HG03095 (cell line): ENCODE measurements around the gene RASA3.
"Not testable (repeated sequence)": the region's sequence is repeated elsewhere in the genome, so short reads cannot be mapped to it uniquely, and the experiment has no call there.

Experiments
- ATAC-seq: cut with Tn5 transposase; IDR thresholded peaks from one replicate; pipeline ENCODE4 v1.9.1; 2021; ENCODE audit warnings: moderate library complexity; ENCODE audit not compliant: unreplicated experiment

Gene RASA3, protein sequence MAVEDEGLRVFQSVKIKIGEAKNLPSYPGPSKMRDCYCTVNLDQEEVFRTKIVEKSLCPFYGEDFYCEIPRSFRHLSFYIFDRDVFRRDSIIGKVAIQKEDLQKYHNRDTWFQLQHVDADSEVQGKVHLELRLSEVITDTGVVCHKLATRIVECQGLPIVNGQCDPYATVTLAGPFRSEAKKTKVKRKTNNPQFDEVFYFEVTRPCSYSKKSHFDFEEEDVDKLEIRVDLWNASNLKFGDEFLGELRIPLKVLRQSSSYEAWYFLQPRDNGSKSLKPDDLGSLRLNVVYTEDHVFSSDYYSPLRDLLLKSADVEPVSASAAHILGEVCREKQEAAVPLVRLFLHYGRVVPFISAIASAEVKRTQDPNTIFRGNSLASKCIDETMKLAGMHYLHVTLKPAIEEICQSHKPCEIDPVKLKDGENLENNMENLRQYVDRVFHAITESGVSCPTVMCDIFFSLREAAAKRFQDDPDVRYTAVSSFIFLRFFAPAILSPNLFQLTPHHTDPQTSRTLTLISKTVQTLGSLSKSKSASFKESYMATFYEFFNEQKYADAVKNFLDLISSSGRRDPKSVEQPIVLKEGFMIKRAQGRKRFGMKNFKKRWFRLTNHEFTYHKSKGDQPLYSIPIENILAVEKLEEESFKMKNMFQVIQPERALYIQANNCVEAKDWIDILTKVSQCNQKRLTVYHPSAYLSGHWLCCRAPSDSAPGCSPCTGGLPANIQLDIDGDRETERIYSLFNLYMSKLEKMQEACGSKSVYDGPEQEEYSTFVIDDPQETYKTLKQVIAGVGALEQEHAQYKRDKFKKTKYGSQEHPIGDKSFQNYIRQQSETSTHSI

DNA sequence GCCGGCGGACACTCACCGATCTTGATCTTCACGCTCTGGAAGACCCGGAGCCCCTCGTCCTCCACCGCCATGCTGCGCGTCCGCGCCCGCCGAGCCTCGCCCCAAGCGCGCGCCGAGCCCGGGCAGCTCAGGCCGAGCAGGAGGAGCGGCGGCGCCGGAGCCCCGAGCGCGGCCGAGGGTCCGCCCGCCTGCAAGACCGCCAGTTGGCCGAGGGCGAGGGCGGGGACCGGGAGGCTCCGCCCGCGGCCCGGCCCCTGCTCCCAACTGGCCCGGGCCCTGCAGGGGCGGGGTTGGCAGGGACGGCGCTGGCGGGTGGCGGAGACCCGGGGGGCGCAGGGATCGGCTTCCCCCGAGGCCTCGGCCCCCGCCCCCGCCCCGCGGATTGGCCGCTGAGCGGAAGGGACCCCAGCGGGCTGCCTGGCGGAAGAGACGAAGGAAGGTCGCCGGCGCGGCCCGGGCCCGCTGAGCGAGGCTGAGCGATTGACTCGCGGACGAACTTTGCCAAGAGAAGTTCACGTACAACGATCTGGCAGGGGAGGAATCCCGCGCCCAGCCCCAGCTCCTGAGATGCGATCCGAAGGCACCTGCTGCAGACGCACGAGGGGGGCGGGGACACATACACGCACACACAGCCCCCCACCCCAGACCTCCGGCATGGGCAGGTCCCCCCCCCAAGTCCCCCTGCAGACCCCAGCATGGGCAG, at the start of gene RASA3:
RASA3 (minus strand) TSS at position 205 of the 703 bp plus-strand sequence; CDS start at position 71, 134 bp downstream.
- peak; percentile 62 for ATAC-seq

DNA sequence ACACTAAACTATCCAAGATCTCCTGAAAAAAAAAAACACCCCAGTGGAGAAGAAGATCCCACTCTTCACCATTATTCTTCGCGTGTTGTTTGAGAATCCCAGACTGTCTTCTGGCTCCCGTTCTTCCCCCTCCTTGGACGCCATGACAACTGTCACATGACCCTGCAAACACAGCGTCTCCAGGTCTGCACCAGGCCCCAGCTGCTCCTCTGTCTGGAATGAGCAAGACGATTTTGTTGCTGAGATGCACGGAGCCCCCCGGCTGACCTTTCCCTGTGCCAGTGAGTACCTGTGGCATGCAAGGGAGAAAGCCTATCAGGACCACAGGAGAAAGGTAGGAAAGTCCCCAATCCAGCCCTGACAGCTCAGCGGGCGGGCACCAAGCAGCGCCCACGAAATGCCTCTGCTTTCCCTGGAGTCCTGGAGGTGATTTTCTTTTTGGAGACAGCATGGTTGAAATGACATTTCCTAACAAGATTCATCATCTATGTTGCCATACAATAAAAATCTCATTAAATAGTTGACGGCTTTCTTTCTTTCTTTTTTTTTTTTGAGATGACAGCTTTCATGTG, 46.8 kb upstream of the RASA3 start, which contains the start of gene CFAP97D2:
CFAP97D2 (plus strand) TSS at position 171 of the 572 bp plus-strand sequence; CDS start at position 245, 74 bp downstream.
- no peak for ATAC-seq

DNA sequence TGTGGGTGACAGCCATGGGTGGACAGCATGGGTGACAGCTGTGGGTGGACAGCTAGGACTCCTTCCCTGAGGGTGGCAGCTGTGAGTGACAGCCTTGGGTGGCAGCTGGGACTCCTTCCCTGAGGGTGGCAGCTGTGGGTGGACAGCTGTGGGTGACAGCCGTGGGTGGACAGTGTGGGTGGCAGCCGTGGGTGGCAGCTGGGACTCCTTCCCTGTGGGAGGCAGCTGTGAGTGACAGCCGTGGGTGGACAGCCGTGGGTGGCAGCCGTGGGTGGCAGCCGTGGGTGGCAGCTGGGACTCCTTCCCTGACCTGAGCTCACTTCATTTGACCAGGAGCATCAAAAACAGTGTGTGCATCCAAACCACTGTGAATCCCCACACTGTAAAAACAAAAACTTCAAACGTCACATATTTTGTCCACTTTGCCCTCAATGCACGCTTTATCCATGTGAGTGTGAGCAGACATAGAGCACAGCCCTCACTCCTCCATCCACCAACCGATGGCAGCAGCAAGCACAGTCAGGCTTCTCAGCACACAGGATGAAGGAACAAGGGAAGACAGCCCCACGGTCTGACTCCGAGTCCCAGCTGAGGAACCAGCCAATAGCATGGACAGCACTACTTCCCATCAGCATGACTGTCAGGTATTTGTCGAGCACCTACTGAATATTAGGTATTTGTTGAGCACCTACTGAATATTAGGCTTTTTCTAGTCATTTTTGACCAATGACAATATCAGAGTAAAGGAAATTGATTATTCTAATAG, 45.0 kb upstream of the RASA3 start:
- ATAC-seq: no peak

DNA sequence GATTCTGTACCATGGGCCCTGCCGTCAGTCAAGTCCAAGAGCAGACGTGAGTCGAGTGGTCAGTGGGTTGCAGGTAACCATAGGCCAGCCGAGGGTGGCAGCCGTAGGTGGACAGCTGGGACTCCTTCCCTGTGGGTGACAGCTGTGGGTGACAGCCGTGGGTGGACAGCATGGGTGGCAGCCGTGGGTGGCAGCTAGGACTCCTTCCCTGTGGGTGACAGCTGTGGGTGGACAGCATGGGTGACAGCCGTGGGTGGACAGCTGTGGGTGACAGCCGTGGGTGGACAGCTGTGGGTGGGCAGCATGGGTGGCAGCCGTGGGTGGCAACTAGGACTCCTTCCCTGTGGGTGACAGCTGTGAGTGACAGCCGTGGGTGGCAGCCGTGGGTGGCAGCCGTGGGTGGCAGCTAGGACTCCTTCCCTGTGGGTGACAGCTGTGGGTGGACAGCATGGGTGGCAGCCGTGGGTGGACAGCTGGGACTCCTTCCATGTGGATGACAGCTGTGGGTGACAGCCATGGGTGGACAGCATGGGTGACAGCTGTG, 44.0 kb upstream of the RASA3 start:
- not testable (repeated sequence) for ATAC-seq

DNA sequence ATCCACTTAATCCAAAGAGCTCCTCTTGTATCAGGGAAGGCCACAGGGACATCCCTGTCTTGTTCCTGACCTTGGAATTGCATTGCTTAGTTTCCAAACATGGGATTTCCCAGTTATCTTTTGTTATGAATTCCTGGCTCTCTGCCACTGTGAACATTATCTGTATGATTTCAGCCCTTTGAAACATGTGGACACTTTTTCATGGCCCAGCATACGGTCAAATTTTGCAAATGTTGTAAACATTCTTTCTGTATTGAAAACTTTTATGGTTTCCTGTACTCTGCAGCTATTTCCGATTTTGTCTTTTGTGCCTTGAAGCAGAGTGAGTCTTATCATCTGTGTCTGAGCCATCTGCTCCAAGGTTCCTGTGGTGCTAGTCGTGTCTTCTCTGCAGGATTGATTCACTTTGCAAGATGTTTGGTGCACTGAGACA, 42.1 kb upstream of the RASA3 start:
- ATAC-seq: no peak

DNA sequence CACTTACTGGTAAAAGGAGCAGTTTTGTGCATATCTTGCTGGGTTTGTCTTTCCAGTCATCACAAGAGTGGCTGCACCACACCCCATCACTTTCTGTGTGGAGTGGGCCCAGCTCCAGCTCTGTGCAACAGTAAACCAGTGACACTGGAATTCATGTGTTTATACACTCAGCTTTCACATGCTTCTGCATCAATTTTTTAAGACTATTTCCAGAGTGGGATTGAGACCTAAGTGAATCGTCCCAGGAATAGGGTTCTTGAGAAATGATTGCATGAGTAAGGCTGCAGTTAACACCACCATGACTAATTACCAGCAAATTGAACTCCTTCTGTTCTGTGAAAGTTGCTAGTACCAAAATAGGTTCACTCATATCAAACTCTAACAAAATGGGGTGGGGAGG, 41.3 kb upstream of the RASA3 start:
- ATAC-seq: no peak

DNA sequence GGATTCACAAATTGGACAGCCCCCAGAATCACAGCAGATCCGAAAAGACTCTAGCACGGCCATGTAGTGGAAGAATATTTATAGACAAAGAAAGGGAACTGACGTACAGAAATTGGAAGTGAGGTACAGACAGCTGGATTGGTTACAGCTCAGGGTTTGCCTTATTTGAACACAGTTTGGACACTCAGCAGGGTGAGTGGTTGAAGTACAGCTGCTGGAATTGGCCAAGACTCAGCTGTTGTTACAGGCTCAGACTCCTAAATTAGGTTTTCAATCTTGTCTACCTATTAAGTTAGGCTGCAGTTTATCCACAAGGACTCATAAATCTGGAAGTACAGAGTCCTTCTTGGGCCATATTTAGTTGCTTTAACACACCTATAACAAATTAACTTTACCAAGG, 40.8 kb upstream of the RASA3 start:
- no peak for ATAC-seq

DNA sequence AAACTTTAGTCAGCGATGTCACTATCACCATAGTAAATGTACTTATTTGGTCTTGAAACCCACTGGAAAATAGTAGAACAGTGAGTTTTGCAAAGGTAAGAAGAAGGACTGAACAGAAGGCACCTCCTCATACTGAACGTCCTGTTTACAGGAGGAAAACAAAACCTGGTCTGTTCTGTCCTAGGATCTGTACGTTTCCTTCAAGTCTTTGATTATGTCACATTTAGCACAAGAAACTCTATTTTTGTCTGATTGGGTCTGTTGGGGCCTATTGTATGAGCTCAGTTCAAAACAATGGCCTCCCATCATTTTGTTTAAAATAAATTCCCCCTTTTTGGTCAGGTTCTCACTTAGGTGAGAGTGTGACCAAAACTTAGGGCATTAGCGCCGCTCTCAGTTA, 35.5 kb upstream of the RASA3 start:
- ATAC-seq: no peak

DNA sequence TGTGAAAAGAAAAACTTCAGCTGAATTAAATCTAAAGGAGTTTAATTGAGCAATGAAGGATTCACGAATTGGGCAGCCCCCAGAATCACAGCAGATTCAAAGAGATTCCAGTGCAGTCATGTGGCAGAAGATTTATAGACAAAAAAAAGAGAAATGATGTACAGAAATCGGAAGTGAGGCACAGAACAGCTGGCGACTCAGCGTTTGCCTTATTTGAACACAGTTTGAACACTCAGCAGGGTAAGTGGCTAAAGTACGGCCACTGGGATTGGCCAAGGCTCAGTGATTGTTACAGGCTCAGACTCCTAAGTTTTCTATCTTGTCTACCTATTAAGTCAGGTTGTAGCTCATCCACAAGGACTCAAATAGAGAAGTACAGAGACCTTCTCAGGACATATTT, 35.0 kb upstream of the RASA3 start:
- no peak for ATAC-seq

DNA sequence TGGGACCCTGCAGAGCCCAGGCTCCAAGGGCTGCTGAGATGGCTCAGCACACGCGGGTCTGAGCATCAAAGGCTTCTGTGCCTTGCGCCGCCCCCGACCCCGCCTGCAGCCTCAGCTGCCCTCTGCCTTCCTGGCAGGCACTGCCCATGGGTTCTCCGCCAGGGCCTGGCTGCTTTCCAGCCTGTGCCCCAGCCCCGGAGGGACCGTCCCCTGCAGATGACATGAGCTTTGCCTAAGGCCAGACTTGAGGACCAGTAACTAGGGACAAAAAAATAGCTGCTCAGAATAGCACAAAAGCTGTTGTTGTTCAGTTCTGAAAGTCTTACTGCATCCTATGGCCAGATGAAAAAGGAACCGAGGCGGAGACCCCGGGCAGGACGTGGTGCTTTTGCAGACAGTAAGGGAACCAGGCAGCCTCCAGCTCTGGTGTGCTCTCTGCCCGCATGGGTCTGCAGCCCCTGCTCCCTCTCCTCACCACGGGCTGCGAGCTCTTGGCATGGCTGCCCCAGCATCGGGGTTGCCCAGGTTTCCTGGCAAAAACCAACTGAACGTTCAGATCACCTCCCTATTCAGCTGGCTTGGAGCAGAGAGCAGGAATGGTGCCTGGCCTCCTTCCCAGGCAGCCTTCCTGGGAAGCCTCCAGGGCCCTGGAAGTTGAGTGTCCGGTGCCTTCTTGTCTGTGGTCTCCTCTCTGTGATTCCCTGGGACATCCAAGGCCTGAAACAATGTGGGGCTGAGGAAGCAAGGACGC, 34.1 kb upstream of the RASA3 start:
- ATAC-seq: no peak

DNA sequence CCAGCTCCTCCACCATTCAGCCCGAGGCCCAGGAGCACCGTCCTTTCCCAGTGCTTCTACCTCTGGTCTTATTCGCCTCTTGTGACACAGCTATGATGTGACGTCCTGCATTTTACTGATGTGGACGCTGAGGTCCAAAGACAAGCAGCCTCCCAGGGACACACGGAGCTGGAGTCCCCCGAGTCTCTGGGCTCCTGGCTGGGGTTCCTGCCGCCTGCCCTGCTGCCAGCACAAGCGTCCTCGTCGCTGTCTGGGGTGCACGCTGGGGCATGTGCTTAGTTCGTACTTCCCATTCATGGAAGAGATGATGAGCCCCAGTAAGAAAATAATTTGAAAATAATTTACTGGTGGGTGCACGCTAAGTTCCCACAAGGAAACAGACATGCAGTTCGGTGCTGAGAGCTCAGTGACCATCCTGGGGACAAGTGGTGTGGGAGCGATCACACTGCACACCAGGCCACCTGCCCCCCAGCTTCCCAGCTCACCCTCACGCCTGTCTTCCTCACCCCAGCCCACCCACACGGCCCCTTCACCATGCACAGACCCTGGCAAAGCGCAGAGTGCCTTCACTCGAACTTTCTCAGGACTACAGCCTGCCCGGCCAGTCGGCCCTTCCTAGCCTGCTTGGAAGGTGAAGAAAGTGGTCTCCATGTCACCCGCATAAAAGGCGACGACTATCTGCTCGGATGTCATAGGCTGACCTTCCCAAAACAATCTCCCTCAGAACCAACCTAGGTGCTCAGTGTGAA, 32.4 kb upstream of the RASA3 start:
- no peak for ATAC-seq

DNA sequence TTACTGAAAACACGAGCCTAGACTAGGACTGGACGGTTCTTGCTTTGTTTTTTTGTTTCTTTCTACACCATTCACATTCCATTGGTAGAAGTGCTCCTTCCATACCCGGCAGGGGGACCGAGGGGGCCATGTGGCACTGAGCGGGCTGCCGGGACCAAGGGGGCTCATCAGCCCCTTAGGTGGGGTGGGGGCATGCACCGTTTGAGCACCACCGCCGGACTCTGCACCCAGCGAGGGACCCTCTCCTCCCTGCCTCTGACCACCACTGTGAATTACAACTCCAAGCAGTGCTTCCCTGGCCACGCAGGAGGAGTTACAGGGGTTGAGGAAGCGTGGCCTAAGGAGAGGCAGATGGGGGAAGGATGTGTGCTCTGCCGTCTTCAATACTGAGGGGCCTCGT, 31.6 kb upstream of the RASA3 start:
- no peak for ATAC-seq

DNA sequence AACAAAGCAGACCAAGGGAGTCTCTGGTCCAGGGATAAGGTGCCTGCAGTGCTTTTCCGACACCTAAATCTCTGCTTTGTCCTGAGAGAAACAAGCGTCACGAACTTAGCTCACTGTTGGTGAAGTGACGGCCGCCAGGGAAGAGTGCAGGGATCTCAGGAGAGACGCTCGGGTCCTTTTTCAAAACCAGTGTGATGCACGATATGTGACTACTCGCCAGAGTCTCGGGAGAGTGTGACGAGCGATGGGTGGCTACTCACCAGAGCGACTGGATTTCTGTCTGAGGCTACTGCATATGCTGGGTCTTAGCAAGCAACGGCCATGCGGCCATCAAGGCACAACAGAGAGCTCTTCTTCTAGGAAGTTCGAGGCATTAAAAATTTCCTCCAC, 30.1 kb upstream of the RASA3 start:
- no peak for ATAC-seq

DNA sequence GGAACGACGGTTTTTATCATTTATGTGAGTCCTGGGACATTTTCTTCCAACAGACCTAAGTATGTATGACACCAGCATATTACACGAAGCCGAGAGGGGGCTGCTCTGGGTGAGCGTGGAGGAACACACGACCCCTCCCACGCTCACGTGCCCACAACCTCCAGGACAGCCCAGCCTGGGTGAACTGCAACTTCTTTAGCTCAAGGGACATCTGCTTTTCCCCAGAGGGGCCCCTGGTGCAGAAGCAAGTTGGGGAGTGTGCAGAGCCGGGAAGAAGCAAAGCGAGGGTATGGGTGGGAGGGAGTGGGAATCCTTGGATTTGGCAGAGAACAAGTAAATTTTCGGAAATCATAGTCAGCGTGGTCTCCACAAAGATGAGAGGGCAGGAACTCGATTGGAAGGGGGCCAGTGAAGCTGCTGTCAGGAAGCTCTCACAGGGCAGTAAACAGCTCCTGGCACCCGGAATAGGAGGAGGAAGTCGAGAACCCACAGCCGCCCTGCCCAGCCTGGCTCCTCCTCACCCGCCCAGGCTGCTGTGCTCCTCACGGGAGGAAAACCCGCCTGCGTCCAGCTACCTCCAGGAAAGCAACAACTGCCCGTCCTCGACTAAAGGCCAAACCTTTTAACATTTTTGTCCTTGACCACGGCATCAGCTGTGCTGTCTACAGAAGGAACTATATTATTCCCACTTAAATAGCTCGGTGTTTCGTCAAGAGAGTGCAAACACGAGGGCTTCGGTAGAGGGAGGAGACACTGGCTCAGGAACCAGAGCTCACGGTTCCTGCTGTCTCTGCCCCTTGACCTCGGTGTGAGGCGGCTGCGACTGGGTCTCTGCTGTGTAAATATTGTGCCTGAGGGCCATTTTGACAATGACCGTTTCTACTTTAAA, 29.5 kb upstream of the RASA3 start:
- no peak for ATAC-seq

DNA sequence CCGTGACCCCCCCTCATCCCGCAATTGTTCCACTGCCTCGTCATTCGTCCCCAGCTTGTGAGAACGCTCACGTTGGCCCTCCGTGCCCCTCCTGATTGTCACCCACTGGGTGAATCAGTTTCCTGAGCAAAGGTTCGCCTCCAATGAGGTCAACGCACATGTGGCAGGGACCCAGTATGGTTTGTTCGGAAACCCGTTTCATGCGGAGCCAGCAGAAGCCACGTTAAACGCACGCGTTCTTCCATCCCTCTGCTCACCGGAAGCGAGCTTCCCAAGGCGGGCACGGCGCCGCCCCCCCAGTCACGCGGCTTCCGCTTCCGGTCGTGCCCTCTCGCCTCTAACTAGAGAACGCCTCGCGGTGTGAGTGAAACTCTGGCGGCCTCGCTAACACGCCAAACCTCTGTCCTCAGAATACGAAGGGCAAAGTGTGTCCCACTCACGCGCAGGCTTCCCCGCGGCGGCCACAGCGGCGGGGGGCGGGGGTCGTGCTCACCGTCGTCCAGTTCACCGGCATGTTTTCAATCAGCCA, 28.7 kb upstream of the RASA3 start:
- no peak for ATAC-seq

DNA sequence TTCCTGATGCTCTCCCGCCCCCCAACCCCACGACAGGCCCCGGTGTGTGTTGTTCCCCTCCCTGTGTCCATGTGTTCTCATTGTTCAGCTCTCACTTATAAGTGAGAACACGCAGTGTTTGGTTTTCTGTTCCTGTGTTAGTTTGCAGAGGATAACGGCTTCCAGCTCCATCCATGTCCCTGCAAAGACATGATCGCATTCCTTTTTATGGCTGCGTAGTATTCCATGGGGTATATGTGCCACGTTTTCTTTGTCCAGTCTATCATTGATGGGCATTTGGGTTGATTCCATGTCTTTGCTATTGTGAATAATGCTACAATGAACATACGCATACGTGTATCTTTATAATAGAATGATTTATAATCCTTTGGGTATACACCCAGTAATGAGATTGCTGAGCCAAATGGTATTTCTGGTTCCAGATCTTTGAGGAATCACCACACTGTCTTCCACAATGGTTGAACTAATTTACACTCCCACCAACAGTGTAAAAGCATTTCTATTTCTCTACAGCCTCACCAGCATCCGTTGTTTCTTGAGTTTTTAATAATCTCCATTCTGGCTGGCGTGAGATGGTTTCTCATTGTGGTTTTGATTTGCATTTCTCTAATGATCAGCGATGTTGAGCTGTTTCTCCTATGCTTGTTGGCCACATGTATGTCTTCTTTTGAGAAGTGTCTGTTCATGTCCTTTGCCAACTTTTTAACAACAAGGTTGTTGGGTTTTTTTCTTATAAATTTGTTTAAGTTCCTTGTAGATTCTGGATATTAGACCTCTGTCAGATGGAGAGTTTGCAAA, 26.6 kb upstream of the RASA3 start:
- ATAC-seq: not testable (repeated sequence)
